ENCODE measurements around the gene ESRRB.

Gene ESRRB

DNA sequence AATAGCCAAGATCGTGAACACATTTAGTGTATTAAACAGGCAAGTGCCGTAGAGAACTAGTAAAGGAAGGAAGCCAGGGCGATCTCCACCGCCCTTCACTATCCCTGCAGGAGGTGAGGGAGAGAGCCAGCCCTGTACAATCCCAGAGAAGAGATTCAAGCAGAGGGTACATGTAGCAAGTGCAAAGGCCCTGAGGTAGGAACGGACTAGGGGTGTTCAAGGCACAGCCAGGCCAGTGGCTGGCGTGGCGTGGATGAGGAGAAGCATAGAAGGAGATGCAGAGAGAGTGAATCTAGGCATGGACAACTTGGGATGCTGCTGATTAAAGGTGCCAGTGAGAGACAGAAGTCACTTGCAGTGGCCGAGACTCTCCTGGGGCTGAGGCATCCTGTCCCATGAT lies 39.1 kb upstream of the ESRRB start:
- Histone ChIP-seq H3K9ac (ENCODE audit: low read depth, low read length, poor library complexity, severe bottlenecking) (no peak overlapping the region), H3K9me3 (ENCODE audit: insufficient read depth, low read depth, low read length) (no peaks in the 10 kb centered on the region), H3K36me3 (ENCODE audit: insufficient read depth, low read length) (no peaks in the 10 kb centered on the region), H3K79me2 (ENCODE audit: insufficient read depth, low read length) (no peaks in the 10 kb centered on the region), H3K4me2 (ENCODE audit: low read depth, low read length, poor library complexity, severe bottlenecking) (no peak overlapping the region), H3K4me1 (ENCODE audit: insufficient read depth, low read length, poor library complexity, severe bottlenecking) (peaks cover 10% of the 10 kb centered on the region), H3F3A (ENCODE audit: low read depth) (no peaks in the 10 kb centered on the region), H3K27me3 (ENCODE audit: insufficient read depth, low read length, poor library complexity, severe bottlenecking) (no peaks in the 10 kb centered on the region), H3K9me2 (replicated peaks; ENCODE audit: low read depth, low read length) (no peaks in the 10 kb centered on the region), H2AFZ (ENCODE audit: low read length) (no peak overlapping the region), H3K4me3 (ENCODE audit: low read length, poor library complexity, severe bottlenecking) (no peak overlapping the region), H4K20me1 (ENCODE audit: insufficient read depth, low read length, poor library complexity, severe bottlenecking) (no peaks in the 10 kb centered on the region)
- TF ChIP-seq EZH2phosphoT487 (IDR thresholded peaks at IDR 0.05; ENCODE audit: borderline replicate concordance): no peak
- TF ChIP-seq, protein P1, sequence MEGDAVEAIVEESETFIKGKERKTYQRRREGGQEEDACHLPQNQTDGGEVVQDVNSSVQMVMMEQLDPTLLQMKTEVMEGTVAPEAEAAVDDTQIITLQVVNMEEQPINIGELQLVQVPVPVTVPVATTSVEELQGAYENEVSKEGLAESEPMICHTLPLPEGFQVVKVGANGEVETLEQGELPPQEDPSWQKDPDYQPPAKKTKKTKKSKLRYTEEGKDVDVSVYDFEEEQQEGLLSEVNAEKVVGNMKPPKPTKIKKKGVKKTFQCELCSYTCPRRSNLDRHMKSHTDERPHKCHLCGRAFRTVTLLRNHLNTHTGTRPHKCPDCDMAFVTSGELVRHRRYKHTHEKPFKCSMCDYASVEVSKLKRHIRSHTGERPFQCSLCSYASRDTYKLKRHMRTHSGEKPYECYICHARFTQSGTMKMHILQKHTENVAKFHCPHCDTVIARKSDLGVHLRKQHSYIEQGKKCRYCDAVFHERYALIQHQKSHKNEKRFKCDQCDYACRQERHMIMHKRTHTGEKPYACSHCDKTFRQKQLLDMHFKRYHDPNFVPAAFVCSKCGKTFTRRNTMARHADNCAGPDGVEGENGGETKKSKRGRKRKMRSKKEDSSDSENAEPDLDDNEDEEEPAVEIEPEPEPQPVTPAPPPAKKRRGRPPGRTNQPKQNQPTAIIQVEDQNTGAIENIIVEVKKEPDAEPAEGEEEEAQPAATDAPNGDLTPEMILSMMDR (conservative IDR thresholded peaks at IDR 0.05; ENCODE audit: low read length): no peak

GRCh38 chr14:76337635-76338545 lies 38.0 kb upstream of the ESRRB start:
- Histone ChIP-seq H4K20me1 (ENCODE audit: insufficient read depth, low read length, poor library complexity, severe bottlenecking) (no peaks in the 10 kb centered on the region), H3K36me3 (ENCODE audit: insufficient read depth, low read length) (no peaks in the 10 kb centered on the region), H3K4me3 (ENCODE audit: low read length, poor library complexity, severe bottlenecking) (no peak overlapping the region), H3K79me2 (ENCODE audit: insufficient read depth, low read length) (no peaks in the 10 kb centered on the region), H3K4me1 (ENCODE audit: insufficient read depth, low read length, poor library complexity, severe bottlenecking) (peaks cover 8% of the 10 kb centered on the region), H3K9me2 (replicated peaks; ENCODE audit: low read depth, low read length) (no peaks in the 10 kb centered on the region), H3K9ac (ENCODE audit: low read depth, low read length, poor library complexity, severe bottlenecking) (no peak overlapping the region), H3K9me3 (ENCODE audit: insufficient read depth, low read depth, low read length) (no peaks in the 10 kb centered on the region), H3K4me2 (ENCODE audit: low read depth, low read length, poor library complexity, severe bottlenecking) (no peak overlapping the region), H3K27me3 (ENCODE audit: insufficient read depth, low read length, poor library complexity, severe bottlenecking) (no peaks in the 10 kb centered on the region), H3F3A (ENCODE audit: low read depth) (no peaks in the 10 kb centered on the region), H2AFZ (ENCODE audit: low read length) (no peak overlapping the region)
- TF ChIP-seq, protein P1 (conservative IDR thresholded peaks at IDR 0.05; ENCODE audit: low read length): no peak
- TF ChIP-seq EZH2phosphoT487 (IDR thresholded peaks at IDR 0.05; ENCODE audit: borderline replicate concordance): no peak

- H4K20me1 ChIP-seq (ENCODE audit: insufficient read depth, low read length, poor library complexity, severe bottlenecking): no peaks in the 10 kb centered on the region
- no peak overlapping the region for H3K4me2 ChIP-seq (ENCODE audit: low read depth, low read length, poor library complexity, severe bottlenecking)
- no peak overlapping the region for H3K9ac ChIP-seq (ENCODE audit: low read depth, low read length, poor library complexity, severe bottlenecking)
- no peaks in the 10 kb centered on the region for H3K27me3 ChIP-seq (ENCODE audit: insufficient read depth, low read length, poor library complexity, severe bottlenecking)
- no peaks in the 10 kb centered on the region for H3K9me3 ChIP-seq (ENCODE audit: insufficient read depth, low read depth, low read length)
- peaks cover 8% of the 10 kb centered on the region for H3K4me1 ChIP-seq (ENCODE audit: insufficient read depth, low read length, poor library complexity, severe bottlenecking)
- no peak overlapping the region for H2AFZ ChIP-seq (ENCODE audit: low read length)
- H3K36me3 ChIP-seq (ENCODE audit: insufficient read depth, low read length): no peaks in the 10 kb centered on the region
- H3F3A ChIP-seq (ENCODE audit: low read depth): no peaks in the 10 kb centered on the region
- TF ChIP-seq, protein P1 (conservative IDR thresholded peaks at IDR 0.05; ENCODE audit: low read length): no peak
- no peak for TF ChIP-seq EZH2phosphoT487 (IDR thresholded peaks at IDR 0.05; ENCODE audit: borderline replicate concordance)
- H3K9me2 ChIP-seq (replicated peaks; ENCODE audit: low read depth, low read length): no peaks in the 10 kb centered on the region
- H3K79me2 ChIP-seq (ENCODE audit: insufficient read depth, low read length): no peaks in the 10 kb centered on the region
- H3K4me3 ChIP-seq (ENCODE audit: low read length, poor library complexity, severe bottlenecking): no peak overlapping the region
Measured at GRCh38 chr14:76339728-76340615, 36.0 kb upstream of the ESRRB start.
